ENCODE measurements around the gene CLECL1.
"Not testable (repeated sequence)": the region's sequence is repeated elsewhere in the genome, so short reads cannot be mapped to it uniquely, and the experiment has no call there.

CLECL1 gene

GRCh38 chr12:9719790-9720189 lies 13.1 kb downstream of the CLECL1 start:
- DNase-seq (ENCODE audit: low spot score) = no peak

DNA sequence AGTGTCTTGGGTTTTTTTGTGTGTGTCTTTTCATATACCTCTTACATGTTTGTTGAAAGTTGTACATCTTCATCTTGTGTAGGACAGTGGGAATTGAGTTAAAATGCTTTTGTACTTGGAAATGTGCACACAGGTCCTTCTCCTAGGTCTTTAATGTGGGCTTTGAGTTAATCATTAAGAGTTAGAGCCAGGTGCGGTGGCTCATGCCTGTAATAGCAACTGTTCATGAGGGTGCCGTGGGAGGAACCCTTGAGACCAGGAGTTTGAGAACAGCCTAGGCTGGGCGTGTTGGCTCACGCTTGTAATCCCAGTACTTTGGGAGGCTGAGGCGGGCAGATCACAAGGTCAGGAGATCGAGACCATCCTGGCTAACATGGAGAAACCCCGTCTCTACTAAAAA lies 13.9 kb downstream of the CLECL1 start:
- DNase-seq (ENCODE audit: low spot score) = no peak

- DNase-seq (ENCODE audit: low spot score) = no peak
Observed at GRCh38 chr12:9717070-9717925, 15.6 kb downstream of the CLECL1 start.

DNA sequence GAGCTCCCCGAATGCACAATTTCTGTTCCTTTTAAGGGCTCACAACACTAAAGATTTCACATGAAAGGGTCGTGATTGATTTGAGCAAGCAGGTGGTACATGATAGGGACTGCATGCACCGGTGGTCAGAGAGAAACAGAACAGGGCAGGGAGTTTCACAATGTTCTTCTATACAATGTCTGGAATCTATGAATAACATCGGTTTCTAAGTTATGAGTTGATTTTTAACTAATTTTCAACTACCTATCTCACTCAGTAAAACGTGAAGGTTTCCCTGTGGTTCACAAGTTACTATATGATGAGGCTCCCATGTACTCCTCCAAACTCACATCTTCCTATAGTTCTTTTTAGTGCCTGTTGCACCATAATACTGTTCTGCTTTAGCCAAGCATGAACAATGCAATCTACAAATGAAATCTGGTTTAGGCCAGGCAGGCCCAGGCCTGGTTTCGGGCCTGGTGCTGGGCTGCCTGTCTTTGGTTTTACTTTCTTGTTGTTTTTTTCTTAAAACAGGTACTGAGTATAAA lies 19.8 kb downstream of the CLECL1 start:
- DNase-seq (ENCODE audit: low spot score) = not testable (repeated sequence)

- no peak for DNase-seq (ENCODE audit: low spot score)
Observed at GRCh38 chr12:9711664-9712063, 21.2 kb downstream of the CLECL1 start.

- DNase-seq (ENCODE audit: low spot score) = no peak
Observed at GRCh38 chr12:9710584-9711375, 22.1 kb downstream of the CLECL1 start.

- DNase-seq (ENCODE audit: low spot score) = no peak
Observed at GRCh38 chr12:9708853-9709252, 24.0 kb downstream of the CLECL1 start.

DNA sequence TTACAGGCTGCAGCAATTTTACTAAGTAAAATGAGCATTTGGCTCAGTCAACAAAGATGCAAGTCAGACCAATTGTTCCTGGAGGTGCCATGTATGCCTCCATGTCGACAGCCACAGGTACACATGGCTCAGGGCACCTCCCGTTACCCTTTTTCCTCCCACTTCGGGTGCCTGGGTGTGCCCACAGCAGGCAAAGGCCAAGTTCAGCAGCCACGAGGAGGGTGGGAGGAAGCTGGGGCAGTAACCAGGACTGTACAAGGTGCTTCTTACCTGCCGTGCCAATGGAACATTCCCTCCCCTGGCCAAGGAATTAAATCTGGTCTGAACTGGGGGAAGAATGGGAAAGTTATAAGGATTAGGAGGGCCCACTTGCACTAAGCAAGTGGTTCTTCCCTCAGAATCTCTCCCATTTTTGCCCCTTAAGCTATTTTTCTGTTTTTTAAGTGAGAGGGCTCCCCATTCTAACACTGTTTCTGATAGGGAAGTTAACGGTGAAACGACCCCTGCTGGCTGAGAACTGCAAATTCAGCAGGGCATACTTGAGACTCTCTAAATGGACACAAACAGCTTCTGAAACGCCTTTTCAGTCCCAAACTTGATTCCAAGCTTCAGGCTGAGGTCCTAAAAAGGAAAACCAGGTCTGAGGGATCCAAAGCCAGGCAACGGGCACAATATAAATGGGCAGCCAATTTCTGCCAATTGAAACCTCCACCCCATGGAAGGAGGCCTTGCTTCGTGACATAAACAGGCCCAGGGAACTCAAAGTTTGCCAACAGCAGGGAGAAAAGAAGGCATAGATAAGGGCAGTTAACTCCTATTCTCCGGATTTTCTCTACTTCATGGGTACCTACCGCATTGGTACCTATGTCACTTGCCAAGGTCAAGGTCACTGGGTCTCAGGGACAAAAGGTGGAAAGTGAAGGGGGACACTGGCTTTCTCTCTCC lies 24.8 kb downstream of the CLECL1 start:
- peak; percentile 73 for DNase-seq (ENCODE audit: low spot score)

DNA sequence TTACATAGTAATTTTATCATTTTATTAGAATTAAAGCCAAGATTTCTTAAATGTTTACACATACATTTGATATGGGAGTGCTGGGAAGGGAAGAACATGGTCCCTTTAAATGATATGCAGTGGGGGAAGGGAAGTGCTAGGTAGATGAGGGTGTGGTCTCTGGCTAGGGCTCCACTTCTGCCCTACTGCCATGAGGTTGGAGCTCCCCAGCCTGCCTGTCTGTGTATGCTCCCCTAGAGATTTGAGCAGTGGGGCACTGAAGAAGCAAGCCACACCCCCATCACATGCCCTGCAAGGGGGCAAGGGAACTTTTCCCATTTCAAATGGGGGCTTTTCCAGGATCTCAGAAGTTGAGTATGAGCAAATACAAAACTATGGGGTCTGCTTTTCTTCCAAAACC lies 25.5 kb downstream of the CLECL1 start:
- DNase-seq (ENCODE audit: low spot score) = no peak

DNA sequence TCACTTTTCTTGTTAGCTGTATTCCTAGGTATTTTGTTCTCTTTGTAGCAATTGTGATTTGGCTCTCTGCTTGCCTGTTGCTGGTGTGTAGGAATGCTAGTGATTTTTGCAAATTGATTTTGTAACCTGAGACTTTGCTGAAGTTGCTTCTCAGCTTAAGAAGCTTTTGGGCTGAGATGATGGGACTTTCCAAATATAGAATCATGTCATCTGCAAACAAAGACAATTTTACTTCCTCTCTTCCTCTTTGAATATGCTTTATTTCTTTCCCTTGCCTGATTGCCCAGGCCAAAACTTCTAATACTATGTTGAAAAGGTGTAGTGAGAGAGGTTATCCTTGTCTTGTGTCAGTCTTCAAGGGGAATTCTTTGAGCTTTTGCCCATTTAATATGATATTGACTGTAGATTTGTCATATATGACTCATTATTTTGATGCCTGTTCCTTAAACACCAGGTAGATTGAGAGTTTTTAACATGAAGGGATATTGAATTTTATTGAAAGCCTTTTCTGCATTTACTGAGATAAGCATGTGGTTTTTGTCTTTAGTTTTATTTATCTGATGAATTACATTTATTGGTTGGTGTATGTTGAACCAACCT lies 26.7 kb downstream of the CLECL1 start:
- no peak for DNase-seq (ENCODE audit: low spot score)

DNA sequence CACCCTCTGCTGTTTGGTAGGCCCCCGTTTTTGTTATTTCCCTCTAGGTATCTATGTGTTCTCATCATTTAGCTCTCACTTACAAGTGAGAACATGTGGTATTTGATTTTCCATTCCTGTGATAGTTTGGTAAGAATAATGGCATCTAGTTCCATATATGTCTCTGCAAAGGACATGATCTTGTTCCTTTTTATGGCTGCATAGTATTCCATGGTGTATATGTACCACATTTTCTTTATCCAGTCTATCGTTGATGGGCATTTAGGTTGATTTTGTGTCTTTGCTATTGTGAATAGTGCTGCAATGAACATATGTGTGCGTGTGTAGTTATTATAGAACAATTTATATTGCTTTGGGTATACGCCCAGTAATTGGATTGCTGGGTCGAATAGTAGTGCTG lies 28.3 kb downstream of the CLECL1 start:
- DNase-seq (ENCODE audit: low spot score) = not testable (repeated sequence)

DNA sequence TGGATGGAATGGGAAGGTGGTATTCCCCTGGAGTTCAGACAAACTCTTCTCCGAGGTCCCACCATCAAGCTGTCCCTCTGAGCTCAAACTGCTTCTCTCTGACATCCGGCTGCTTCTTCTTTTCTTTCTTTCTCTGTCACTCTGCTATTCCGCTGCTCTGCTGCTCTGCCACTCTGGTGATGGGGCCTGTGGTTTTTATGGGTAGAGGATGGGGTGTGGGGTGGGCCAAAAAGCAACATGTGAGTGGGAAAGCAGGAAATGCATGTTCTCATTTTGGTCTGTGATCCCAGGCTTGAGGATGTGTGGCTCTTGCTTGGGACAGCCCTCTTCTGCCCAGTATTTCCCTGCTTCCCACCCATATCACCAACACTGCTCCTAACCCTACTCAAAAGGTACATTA lies 30.6 kb downstream of the CLECL1 start:
- no peak for DNase-seq (ENCODE audit: low spot score)

- no peak for DNase-seq (ENCODE audit: low spot score)
Observed at GRCh38 chr12:9701380-9702154, 31.3 kb downstream of the CLECL1 start.

- DNase-seq (ENCODE audit: low spot score) = no peak
Observed at GRCh38 chr12:9700606-9700956, 32.3 kb downstream of the CLECL1 start.

- DNase-seq (ENCODE audit: low spot score) = no peak
Observed at GRCh38 chr12:9699898-9700605, 32.8 kb downstream of the CLECL1 start.

DNA sequence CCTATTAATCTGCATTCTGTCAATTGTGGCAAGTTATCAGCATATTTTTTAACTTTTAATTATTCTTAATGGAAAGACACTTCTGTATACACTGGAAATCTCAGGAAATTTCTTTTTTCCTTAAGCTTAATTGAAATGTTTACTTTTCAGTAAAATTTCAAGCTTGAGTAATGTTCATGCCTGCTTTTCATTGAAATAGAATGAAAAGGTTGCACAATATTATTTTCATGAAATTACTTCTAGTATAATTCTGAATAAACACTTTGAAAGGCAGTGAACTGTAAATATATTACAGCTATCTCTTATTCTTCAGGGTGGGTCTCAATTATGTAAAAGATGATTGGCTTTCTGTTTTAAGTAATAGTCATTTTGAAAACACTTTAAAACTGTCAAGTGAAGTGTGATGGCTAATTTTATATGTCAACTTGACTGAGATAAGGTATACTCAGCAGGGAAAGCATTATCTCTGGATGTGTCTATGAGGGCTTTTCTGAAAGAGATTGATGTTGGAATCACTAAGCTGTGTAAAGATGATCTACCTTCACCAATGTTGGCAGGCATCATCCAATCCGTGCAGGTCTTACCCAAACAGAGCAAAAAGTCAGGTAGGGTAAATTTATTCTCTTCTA lies 33.5 kb downstream of the CLECL1 start:
- DNase-seq (ENCODE audit: low spot score) = no peak

- DNase-seq (ENCODE audit: low spot score) = no peak
Observed at GRCh38 chr12:9698681-9699080, 34.2 kb downstream of the CLECL1 start.

DNA sequence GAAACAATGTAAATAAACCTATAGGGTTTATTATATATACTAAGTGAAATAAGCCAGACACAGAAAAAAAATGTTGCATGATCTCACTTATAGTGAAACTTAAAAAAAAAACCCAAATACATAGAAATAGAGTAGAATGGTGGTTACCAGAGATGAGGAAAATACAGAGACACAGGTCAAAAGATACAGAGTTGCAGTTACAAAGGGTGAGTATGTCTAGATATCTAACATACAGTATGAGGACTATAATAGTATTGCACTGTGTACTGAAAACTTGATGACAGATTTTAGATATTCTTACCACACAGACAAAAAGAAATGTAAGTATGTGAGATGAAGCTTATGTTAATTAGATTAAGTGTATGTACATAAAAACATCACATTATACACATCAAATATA lies 35.3 kb downstream of the CLECL1 start:
- no peak for DNase-seq (ENCODE audit: low spot score)

DNA sequence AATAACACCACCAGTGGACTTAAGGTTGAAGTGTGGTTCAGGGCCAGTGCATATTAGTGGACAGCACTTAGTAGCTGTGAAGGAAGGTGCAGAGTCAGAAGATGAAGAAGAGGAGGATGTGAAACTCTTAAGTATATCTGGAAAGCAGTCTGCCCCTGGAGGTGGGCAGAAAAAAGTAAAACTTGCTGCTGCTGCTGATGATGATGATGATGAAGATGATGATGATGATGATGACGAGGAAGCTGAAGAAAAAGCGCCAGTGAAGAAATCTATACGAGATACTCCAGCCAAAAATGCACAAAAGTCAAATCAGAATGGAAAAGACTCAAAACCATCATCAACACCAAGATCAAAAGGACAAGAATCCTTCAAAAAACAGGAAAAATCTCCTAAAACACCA lies 37.2 kb downstream of the CLECL1 start:
- not testable (repeated sequence) for DNase-seq (ENCODE audit: low spot score)

DNA sequence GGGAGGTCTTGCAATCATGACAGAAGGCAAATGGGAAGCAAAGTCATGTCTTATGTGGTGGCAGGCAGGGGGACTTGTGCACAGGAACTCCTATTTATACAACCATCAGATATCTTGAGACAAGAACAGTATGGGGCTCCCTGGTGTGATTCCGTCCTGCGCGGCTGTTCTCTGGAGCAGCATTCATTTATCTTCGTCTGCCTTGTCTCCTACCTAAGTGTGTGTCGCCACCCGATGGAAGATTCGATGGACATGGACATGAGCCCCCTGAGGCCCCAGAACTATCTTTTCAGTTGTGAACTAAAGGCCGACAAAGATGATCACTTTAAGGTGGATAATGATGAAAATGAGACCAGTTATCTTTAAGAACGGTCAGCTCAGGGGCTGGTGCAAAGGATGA lies 37.7 kb downstream of the CLECL1 start:
- DNase-seq (ENCODE audit: low spot score) = not testable (repeated sequence)
